ENCODE measurements around the gene THADA.

GRCh38 chr2:43333656-43334144 is 262.1 kb downstream of the THADA start:
- no peak for TF ChIP-seq CTCF (optimal IDR thresholded peaks at IDR 0.05 in 1 of 3, IDR thresholded peaks at IDR 0.05 in 1 of 3, conservative IDR thresholded peaks at IDR 0.05 in 1 of 3; ENCODE audit: extremely low read depth in 1 of 3, insufficient read depth in 2 of 3, low read length in 3 of 3)
- no peak for TF ChIP-seq EZH2 (IDR thresholded peaks at IDR 0.05; ENCODE audit: low read length)

Measured in keratinocyte (primary cell).